Fibroblast of mammary gland (primary cell): Measurements from ENCODE around the gene RAD9A.

Experiments used
- DNase-seq: peaks from one replicate; pipeline ENCODE4 v3.0.0-alpha.2; 2010; ENCODE audit warnings: low read depth
- H3K4me3 ChIP-seq: 2 replicates; pipeline ENCODE4 v1.5.1; 2011; ENCODE audit warnings: low read depth, mild to moderate bottlenecking, low read length, moderate library complexity; ENCODE audit not compliant: control insufficient read depth
- CTCF ChIP-seq: conservative IDR thresholded peaks from 2 replicates; pipeline ENCODE4 v1.5.1; 2011; ENCODE audit warnings: low read depth, low read length, inconsistent platforms; ENCODE audit not compliant: control insufficient read depth, insufficient read depth

Gene RAD9A

GRCh38 chr11:67396587-67397389 is 5.0 kb downstream of the RAD9A start:
- no peak for TF ChIP-seq CTCF
- DNase-seq, result no peak
- H3K4me3 ChIP-seq, result no peak overlapping the region

DNA sequence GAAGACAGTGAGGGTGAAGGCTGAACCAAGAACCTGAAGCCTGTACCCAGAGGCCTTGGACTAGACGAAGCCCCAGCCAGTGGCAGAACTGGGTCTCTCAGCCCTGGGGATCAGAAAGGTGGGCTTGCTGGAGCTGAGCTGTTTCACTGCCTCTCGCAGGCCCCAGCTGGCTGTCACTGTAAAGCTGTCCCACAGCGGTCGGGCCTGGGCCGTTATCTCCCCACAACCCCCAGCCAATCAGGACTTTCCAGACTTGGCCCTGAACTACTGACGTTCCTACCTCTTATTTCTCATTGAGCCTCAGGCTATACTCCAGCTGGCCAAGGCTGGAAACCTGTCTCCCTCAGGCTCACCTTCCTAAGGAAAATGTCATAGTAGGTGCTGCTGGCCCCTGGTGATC is 5.8 kb downstream of the RAD9A start:
- no peak overlapping the region for H3K4me3 ChIP-seq
- TF ChIP-seq CTCF, result no peak
- DNase-seq, result no peak

DNA sequence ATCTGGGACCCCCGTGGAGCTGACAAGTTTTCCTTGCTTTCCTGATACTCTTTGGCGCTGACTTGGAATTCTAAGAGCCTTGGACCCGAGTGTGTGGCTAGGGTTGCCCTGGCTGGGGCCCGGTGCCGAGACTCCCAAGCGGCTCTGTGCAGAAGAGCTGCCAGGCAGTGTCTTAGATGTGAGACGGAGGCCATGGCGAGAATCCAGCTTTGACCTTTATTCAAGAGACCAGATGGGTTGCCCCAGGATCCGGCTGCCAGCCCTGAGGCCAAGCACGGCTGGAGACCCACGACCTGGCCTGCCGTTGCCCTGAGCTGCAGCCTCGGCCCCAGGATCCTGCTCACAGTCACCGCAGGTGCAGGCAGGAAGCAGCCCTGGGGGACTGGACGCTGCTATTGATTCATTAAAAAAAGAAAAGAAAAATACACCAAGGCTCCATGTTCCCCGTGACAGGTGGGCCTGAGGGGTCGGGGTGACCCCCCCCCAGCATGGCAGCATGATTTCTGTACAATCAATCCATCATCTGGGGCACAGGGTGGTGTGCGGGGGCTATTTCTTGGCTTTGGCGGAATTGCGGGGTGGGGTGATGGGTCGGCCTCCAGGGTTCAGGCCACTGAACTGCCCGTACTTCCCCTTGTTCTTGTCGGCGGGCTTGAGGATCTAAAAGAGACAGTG is 6.3 kb downstream of the RAD9A start:
- TF ChIP-seq CTCF, result no peak
- no peak for DNase-seq
- no peak overlapping the region for H3K4me3 ChIP-seq

GRCh38 chr11:67398661-67399563 is 7.1 kb downstream of the RAD9A start:
- no peak overlapping the region for H3K4me3 ChIP-seq
- DNase-seq, result no peak
- TF ChIP-seq CTCF, result no peak

GRCh38 chr11:67400251-67400941 is 8.6 kb downstream of the RAD9A start:
- no peak for TF ChIP-seq CTCF
- DNase-seq, result peak; percentile 18
- peak overlapping the region; percentile 81 for H3K4me3 ChIP-seq

DNA sequence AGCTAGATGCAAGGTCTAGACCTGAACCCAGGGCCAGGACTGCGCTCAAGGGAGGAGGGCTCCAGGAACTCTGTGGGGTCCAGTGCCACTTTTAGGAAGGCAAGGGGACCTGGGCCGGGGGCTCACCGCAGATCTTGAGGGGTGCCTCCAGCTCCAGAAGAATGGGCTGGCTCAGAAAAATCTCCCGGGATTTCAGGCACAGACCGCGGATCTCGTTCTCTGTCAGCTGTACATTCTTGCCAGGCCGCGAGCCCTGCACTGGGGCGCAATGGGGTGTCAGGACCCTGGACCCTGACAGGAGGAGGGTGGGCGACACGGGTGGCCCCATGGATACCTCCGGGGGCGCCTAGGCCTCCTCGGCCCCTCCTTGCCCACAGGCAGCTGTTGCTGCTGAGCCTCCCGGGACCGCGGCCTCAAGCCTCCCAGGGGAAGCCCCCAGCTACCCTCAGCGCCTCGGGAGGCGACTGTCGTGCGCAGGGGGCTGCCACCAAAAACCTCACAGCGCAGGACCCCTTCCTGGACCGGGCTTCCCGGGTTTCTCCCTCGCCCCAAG is 9.2 kb downstream of the RAD9A start:
- H3K4me3 ChIP-seq, result peak overlapping the region; percentile 81
- DNase-seq, result no peak
- TF ChIP-seq CTCF, result no peak
